ENCODE data around the gene TJAP1.

Gene TJAP1

DNA sequence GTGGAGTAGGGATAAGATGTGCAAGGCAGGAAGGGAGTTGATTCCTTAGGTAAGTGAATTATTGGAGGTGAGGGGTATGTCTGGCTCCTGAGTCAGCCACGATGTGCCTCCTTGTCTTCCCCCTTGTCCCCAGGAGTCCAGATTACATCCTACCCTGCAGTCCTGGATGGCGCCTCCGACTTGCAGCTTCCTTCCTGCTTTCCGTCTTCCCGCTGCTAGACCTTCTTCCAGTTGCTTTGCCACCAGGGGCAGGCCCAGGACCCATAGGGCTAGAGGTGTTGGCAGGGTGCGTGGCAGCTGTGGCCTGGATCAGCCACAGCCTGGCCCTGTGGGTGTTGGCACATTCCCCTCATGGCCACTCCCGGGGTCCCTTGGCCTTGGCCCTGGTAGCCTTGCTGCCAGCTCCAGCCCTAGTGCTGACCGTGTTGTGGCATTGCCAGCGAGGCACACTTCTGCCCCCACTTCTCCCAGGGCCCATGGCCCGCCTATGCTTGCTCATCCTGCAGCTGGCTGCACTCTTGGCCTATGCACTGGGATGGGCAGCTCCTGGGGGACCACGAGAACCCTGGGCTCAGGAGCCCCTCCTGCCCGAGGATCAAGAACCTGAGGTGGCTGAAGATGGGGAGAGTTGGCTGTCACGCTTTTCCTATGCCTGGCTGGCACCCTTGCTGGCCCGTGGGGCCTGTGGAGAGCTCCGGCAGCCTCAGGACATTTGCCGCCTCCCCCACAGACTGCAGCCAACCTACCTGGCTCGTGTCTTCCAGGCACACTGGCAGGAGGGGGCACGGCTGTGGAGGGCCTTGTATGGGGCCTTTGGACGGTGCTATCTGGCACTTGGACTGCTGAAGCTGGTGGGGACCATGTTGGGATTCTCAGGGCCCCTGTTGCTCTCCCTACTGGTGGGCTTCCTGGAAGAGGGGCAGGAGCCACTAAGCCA lies 45.1 kb upstream of the TJAP1 start:
- Histone ChIP-seq H3K9ac (ENCODE audit: low read length) (no peak overlapping the region), H3K4me1 (ENCODE audit: insufficient read depth, low read length, severe bottlenecking) (peaks cover 17% of the 10 kb centered on the region), H3K4me2 (ENCODE audit: low read length) (no peak overlapping the region), H3K36me3 (ENCODE audit: insufficient read depth, low read length) (peaks cover 43% of the 10 kb centered on the region), H2AFZ (ENCODE audit: low read length) (no peak overlapping the region), H3K9me2 (ENCODE audit: low read depth, low read length) (no peaks in the 10 kb centered on the region), H3K79me2 (ENCODE audit: insufficient read depth, low read length) (0 out of 2 replicates have a peak, but pooled peaks cover 7% of the 10 kb centered on the region), H3K9me3 (ENCODE audit: low read length) (no peaks in the 10 kb centered on the region), H4K20me1 (ENCODE audit: insufficient read depth, low read length) (no peaks in the 10 kb centered on the region), H3K27me3 (ENCODE audit: insufficient read depth, low read length) (no peaks in the 10 kb centered on the region), H3K27ac (ENCODE audit: low read depth, low read length, poor library complexity, severe bottlenecking) (no peak overlapping the region), H3F3A (ENCODE audit: insufficient read depth, low read length) (no peaks in the 10 kb centered on the region), H3K4me3 (ENCODE audit: low read depth, low read length, poor library complexity, severe bottlenecking) (no peak overlapping the region)
- TF ChIP-seq EZH2 (IDR thresholded peaks at IDR 0.05; ENCODE audit: borderline replicate concordance, low read length) = no peak
- TF ChIP-seq, protein P1, sequence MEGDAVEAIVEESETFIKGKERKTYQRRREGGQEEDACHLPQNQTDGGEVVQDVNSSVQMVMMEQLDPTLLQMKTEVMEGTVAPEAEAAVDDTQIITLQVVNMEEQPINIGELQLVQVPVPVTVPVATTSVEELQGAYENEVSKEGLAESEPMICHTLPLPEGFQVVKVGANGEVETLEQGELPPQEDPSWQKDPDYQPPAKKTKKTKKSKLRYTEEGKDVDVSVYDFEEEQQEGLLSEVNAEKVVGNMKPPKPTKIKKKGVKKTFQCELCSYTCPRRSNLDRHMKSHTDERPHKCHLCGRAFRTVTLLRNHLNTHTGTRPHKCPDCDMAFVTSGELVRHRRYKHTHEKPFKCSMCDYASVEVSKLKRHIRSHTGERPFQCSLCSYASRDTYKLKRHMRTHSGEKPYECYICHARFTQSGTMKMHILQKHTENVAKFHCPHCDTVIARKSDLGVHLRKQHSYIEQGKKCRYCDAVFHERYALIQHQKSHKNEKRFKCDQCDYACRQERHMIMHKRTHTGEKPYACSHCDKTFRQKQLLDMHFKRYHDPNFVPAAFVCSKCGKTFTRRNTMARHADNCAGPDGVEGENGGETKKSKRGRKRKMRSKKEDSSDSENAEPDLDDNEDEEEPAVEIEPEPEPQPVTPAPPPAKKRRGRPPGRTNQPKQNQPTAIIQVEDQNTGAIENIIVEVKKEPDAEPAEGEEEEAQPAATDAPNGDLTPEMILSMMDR (IDR thresholded peaks at IDR 0.05; ENCODE audit: low read length) = no peak

DNA sequence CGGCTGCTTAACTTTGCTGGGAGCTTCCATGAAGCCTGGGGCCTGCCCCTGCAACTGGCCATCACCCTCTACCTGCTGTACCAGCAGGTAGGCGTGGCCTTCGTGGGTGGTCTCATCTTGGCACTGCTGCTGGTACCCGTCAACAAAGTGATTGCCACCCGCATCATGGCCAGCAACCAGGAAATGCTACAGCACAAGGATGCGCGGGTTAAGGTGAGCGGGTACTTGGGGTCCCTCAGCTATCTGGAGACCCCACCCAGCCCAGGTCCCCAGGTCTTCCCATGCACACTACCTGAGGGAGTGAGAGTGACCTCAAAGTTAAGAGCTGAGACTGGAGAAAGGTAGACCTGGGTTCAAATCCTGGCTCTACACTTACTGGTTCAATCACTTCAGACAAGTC lies 44.2 kb upstream of the TJAP1 start:
- Histone ChIP-seq H3K4me2 (ENCODE audit: low read length) (no peak overlapping the region), H3K27me3 (ENCODE audit: insufficient read depth, low read length) (no peaks in the 10 kb centered on the region), H3K9me3 (ENCODE audit: low read length) (no peaks in the 10 kb centered on the region), H3K79me2 (ENCODE audit: insufficient read depth, low read length) (0 out of 2 replicates have a peak, but pooled peaks cover 6% of the 10 kb centered on the region), H3K9me2 (ENCODE audit: low read depth, low read length) (no peaks in the 10 kb centered on the region), H2AFZ (ENCODE audit: low read length) (no peak overlapping the region), H3K36me3 (ENCODE audit: insufficient read depth, low read length) (peaks cover 44% of the 10 kb centered on the region), H3F3A (ENCODE audit: insufficient read depth, low read length) (no peaks in the 10 kb centered on the region), H4K20me1 (ENCODE audit: insufficient read depth, low read length) (no peaks in the 10 kb centered on the region), H3K4me1 (ENCODE audit: insufficient read depth, low read length, severe bottlenecking) (peaks cover 16% of the 10 kb centered on the region), H3K4me3 (ENCODE audit: low read depth, low read length, poor library complexity, severe bottlenecking) (no peak overlapping the region), H3K27ac (ENCODE audit: low read depth, low read length, poor library complexity, severe bottlenecking) (no peak overlapping the region), H3K9ac (ENCODE audit: low read length) (no peak overlapping the region)
- no peak for TF ChIP-seq EZH2 (IDR thresholded peaks at IDR 0.05; ENCODE audit: borderline replicate concordance, low read length)
- TF ChIP-seq, protein P1 (IDR thresholded peaks at IDR 0.05; ENCODE audit: low read length) = no peak

DNA sequence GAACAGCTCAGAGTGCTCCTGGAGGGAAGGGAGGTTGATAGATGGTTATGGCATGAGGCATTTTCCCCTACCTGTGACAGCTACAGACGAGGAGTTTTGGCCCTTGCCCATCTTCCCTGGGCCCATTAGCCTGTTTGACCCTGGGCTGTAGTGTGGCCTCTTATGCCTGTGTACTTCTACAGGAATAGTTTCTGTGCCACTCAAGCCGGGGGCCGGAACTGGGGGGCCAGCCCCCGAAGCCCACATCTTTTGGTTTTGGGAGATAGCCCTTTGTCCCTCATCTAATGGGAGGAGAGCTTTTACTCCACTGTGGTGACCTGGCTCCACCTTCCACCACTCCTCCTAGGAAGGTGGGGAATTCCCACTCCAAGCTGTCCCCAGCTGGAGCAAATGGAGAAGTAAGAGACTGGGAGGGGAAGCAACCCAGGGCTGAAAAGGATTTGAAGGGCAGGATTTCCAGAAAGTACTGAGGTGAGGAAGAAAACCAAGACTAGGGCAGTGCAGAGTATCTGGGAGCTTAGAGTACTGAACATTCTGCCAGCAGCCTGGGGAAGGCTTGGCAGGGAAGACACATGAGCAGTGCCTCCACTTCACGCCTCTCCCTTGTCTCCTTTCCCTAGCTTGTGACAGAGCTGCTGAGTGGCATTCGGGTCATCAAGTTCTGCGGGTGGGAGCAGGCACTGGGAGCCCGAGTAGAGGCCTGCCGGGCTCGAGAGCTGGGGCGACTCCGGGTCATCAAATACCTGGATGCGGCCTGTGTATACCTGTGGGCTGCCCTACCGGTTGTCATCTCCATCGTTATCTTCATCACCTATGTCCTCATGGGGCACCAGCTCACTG lies 43.1 kb upstream of the TJAP1 start:
- no peaks in the 10 kb centered on the region for H3K79me2 ChIP-seq (ENCODE audit: insufficient read depth, low read length)
- no peaks in the 10 kb centered on the region for H4K20me1 ChIP-seq (ENCODE audit: insufficient read depth, low read length)
- H3K27me3 ChIP-seq (ENCODE audit: insufficient read depth, low read length) = no peaks in the 10 kb centered on the region
- H3K4me1 ChIP-seq (ENCODE audit: insufficient read depth, low read length, severe bottlenecking) = peaks cover 5% of the 10 kb centered on the region
- TF ChIP-seq, protein P1 (IDR thresholded peaks at IDR 0.05; ENCODE audit: low read length) = no peak
- no peak for TF ChIP-seq EZH2 (IDR thresholded peaks at IDR 0.05; ENCODE audit: borderline replicate concordance, low read length)
- no peak overlapping the region for H3K9ac ChIP-seq (ENCODE audit: low read length)
- H3K9me2 ChIP-seq (ENCODE audit: low read depth, low read length) = no peaks in the 10 kb centered on the region
- no peaks in the 10 kb centered on the region for H3K9me3 ChIP-seq (ENCODE audit: low read length)
- H3K27ac ChIP-seq (ENCODE audit: low read depth, low read length, poor library complexity, severe bottlenecking) = no peak overlapping the region
- no peak overlapping the region for H2AFZ ChIP-seq (ENCODE audit: low read length)
- H3K4me3 ChIP-seq (ENCODE audit: low read depth, low read length, poor library complexity, severe bottlenecking) = no peak overlapping the region
- H3K4me2 ChIP-seq (ENCODE audit: low read length) = no peak overlapping the region
- H3K36me3 ChIP-seq (ENCODE audit: insufficient read depth, low read length) = peaks cover 50% of the 10 kb centered on the region
- H3F3A ChIP-seq (ENCODE audit: insufficient read depth, low read length) = no peaks in the 10 kb centered on the region

Measured in OCI-LY1 (cell line).